IMR-90 (cell line): ENCODE results near the gene CRTAC1. TPM values are rescaled to one million over a fixed set of nuclear protein-coding genes. Genes with fewer than 3 reads are reported as not detected.

Source experiments
- ATAC-seq: fragments of 200-7000 bp; cut with Tn5 transposase; 2 replicates; pipeline ENCODE4 v1.9.1; 2020; ENCODE audit warnings: low read depth, mild to moderate bottlenecking, moderate library complexity
- BruUV-seq: library from RNA; stranded (reverse); fragments of 400-500 nt; replicated peaks from 2 replicates; lab custom pipeline; 2021; lab: Mats Ljungman, UMichigan
- CTCF ChIA-PET: fragments of 300-600 bp; formaldehyde crosslinking; extraction: SDS; loops from one replicate; lab custom pipeline; 2021; ENCODE audit warnings: antibody characterized with exemption; lab: Yijun Ruan, JAX
- POLR2A ChIA-PET: fragments of 300-600 bp; sonication (Branson Sonifier 250); formaldehyde crosslinking; loops from one replicate; lab custom pipeline; 2022; ENCODE audit warnings: antibody characterized with exemption; ENCODE audit not compliant: unreplicated experiment; lab: Charles Lee
- DNase-seq: peaks from one replicate; pipeline ENCODE4 v3.0.0; 2013
- H2AFZ ChIP-seq: replicated peaks from 2 replicates; pipeline ENCODE3; 2013; ENCODE audit warnings: low read length, mild to moderate bottlenecking; ENCODE audit not compliant: poor library complexity
- H2AK5ac ChIP-seq: 2 replicates; pipeline ENCODE4 v1.6.1; 2013; ENCODE audit warnings: low read depth, low read length, inconsistent platforms
- H2AK9ac ChIP-seq: replicated peaks from 2 replicates; pipeline ENCODE3; 2013; ENCODE audit warnings: mild to moderate bottlenecking, low read depth, low read length, moderate library complexity; ENCODE audit not compliant: poor library complexity
- H2BK120ac ChIP-seq: 2 replicates; pipeline ENCODE4 v1.6.1; 2013; ENCODE audit warnings: low read depth, low read length, inconsistent platforms
- H2BK15ac ChIP-seq: 3 replicates; pipeline ENCODE4 v1.6.1; 2013; ENCODE audit warnings: low read depth, low read length, inconsistent platforms
- H2BK20ac ChIP-seq: 2 replicates; pipeline ENCODE4 v1.6.1; 2013; ENCODE audit warnings: low read depth, mild to moderate bottlenecking, inconsistent platforms, low read length, moderate library complexity
- H2BK5ac ChIP-seq: 2 replicates; pipeline ENCODE4 v1.6.1; 2013; ENCODE audit warnings: mild to moderate bottlenecking, low read depth, low read length, inconsistent platforms; ENCODE audit not compliant: poor library complexity, severe bottlenecking
- H3K14ac ChIP-seq: replicated peaks from 2 replicates; pipeline ENCODE4 v1.6.1; 2013; ENCODE audit warnings: low read depth, low read length, inconsistent platforms
- H3K18ac ChIP-seq: 2 replicates; pipeline ENCODE4 v1.6.1; 2013; ENCODE audit warnings: low read depth, low read length, control low read depth
- H3K23ac ChIP-seq: 2 replicates; pipeline ENCODE4 v1.6.1; 2013; ENCODE audit warnings: low read depth, low read length, inconsistent platforms
- H3K27ac ChIP-seq: 2 replicates; pipeline ENCODE4 v1.5.1; 2013; ENCODE audit warnings: mild to moderate bottlenecking, control low read depth, low read length; ENCODE audit not compliant: insufficient read depth
- H3K27me3 ChIP-seq: 2 replicates; pipeline ENCODE4 v1.6.1; 2013; ENCODE audit warnings: low read length; ENCODE audit not compliant: control insufficient read depth, insufficient read depth
- H3K36me3 ChIP-seq: 2 replicates; pipeline ENCODE4 v1.6.1; 2013; ENCODE audit warnings: low read length, mixed read lengths; ENCODE audit not compliant: control insufficient read depth, insufficient read depth
- H3K4ac ChIP-seq: 2 replicates; pipeline ENCODE4 v1.6.1; 2013; ENCODE audit warnings: low read depth, low read length, inconsistent platforms
- H3K4me1 ChIP-seq: 2 replicates; pipeline ENCODE4 v1.6.1; 2013; ENCODE audit warnings: low read length, mixed read lengths; ENCODE audit not compliant: control insufficient read depth, insufficient read depth
- H3K4me2 ChIP-seq: 2 replicates; pipeline ENCODE4 v1.6.1; 2013; ENCODE audit warnings: low read depth, mild to moderate bottlenecking, control low read depth, low read length, moderate library complexity
- H3K4me3 ChIP-seq: 2 replicates; pipeline ENCODE4 v1.5.1; 2013; ENCODE audit warnings: low read depth, mild to moderate bottlenecking, control low read depth, low read length, moderate library complexity; ENCODE audit not compliant: insufficient read depth
- H3K56ac ChIP-seq: 2 replicates; pipeline ENCODE4 v1.6.1; 2013; ENCODE audit warnings: low read length, inconsistent platforms; ENCODE audit not compliant: insufficient read depth; ENCODE audit errors: extremely low read depth
- H3K79me1 ChIP-seq, 2 experiments: 2 replicates each; pipeline ENCODE4 v1.6.1; 2013; ENCODE audit warnings: low read length in 2 of 2, inconsistent platforms in 1 of 2, low read depth in 1 of 2
- H3K9ac ChIP-seq: 2 replicates; pipeline ENCODE4 v1.6.1; 2013; ENCODE audit warnings: low read depth, low read length, control low read depth
- H3K9me1 ChIP-seq: 2 replicates; pipeline ENCODE4 v1.6.1; 2013; ENCODE audit warnings: low read length, inconsistent platforms; ENCODE audit not compliant: insufficient read depth
- H3K9me3 ChIP-seq: 2 replicates; pipeline ENCODE4 v1.6.1; 2013; ENCODE audit warnings: low read length; ENCODE audit not compliant: control insufficient read depth, insufficient read depth
- H4K20me1 ChIP-seq: 2 replicates; pipeline ENCODE4 v1.6.1; 2013; ENCODE audit warnings: low read length, inconsistent platforms; ENCODE audit not compliant: insufficient read depth
- H4K5ac ChIP-seq: 2 replicates; pipeline ENCODE4 v1.6.1; 2013; ENCODE audit warnings: mild to moderate bottlenecking, low read depth, low read length, control low read depth
- H4K8ac ChIP-seq, 2 experiments: 2 replicates each; pipeline ENCODE4 v1.6.1; 2013; ENCODE audit warnings: low read depth in 2 of 2, low read length in 2 of 2, control low read depth in 1 of 2, inconsistent platforms in 1 of 2
- H4K91ac ChIP-seq: 2 replicates; pipeline ENCODE4 v1.6.1; 2013; ENCODE audit warnings: low read depth, low read length, inconsistent platforms; ENCODE audit not compliant: insufficient read depth
- BHLHE40 ChIP-seq: fragments of 150-350 bp; IDR thresholded peaks from 2 replicates; pipeline ENCODE4 v1.6.1; 2016; ENCODE audit warnings: mild to moderate bottlenecking, low read depth, low read length
- CEBPB ChIP-seq: IDR thresholded peaks from 2 replicates; pipeline ENCODE4 v1.6.1; 2012; ENCODE audit warnings: low read depth, low read length, improper control_type of control experiment
- CHD1 ChIP-seq: IDR thresholded peaks from 2 replicates; pipeline ENCODE4 v1.6.1; 2012; ENCODE audit warnings: low read depth, low read length, improper control_type of control experiment
- FOS ChIP-seq: fragments of 150-350 bp; IDR thresholded peaks from 2 replicates; pipeline ENCODE4 v1.6.1; 2016; ENCODE audit warnings: low read depth, low read length
- MAFK ChIP-seq: IDR thresholded peaks from 2 replicates; pipeline ENCODE4 v1.6.1; 2012; ENCODE audit warnings: low read depth, low read length, improper control_type of control experiment
- MAZ ChIP-seq: IDR thresholded peaks from 2 replicates; pipeline ENCODE4 v1.6.1; 2012; ENCODE audit warnings: low read depth, mild to moderate bottlenecking, low read length, improper control_type of control experiment, moderate library complexity, borderline replicate concordance
- MXI1 ChIP-seq: IDR thresholded peaks from 2 replicates; pipeline ENCODE4 v1.6.1; 2012; ENCODE audit warnings: low read depth, mild to moderate bottlenecking, low read length, moderate library complexity, borderline replicate concordance
- NFE2L2 ChIP-seq: fragments of 150-350 bp; IDR thresholded peaks from 2 replicates; pipeline ENCODE4 v1.6.1; 2016; ENCODE audit warnings: low read depth, mild to moderate bottlenecking, low read length
- POLR2A ChIP-seq: IDR thresholded peaks from 2 replicates; pipeline ENCODE4 v1.6.1; 2012; ENCODE audit warnings: mild to moderate bottlenecking, low read depth, low read length
- RAD21 ChIP-seq: IDR thresholded peaks from 2 replicates; pipeline ENCODE4 v1.6.1; 2012; ENCODE audit warnings: low read length, improper control_type of control experiment
- RCOR1 ChIP-seq: IDR thresholded peaks from 2 replicates; pipeline ENCODE4 v1.6.1; 2012; ENCODE audit warnings: mild to moderate bottlenecking, low read length, improper control_type of control experiment; ENCODE audit not compliant: insufficient replicate concordance
- RFX5 ChIP-seq: IDR thresholded peaks from 2 replicates; pipeline ENCODE4 v1.8.0; 2012; ENCODE audit warnings: low read depth, mild to moderate bottlenecking, low read length, moderate library complexity
- SMC3 ChIP-seq: fragments of 150-350 bp; IDR thresholded peaks from 2 replicates; pipeline ENCODE4 v1.6.1; 2016; ENCODE audit warnings: low read depth, mild to moderate bottlenecking, antibody characterized with exemption, low read length, moderate library complexity
- USF2 ChIP-seq: fragments of 150-350 bp; IDR thresholded peaks from 2 replicates; pipeline ENCODE4 v1.6.1; 2017; ENCODE audit warnings: mild to moderate bottlenecking, antibody characterized with exemption, low read length, low read depth
- WGBS, 2 experiments: methylation state at CpG; one replicate each; pipeline versions ENCODE4 v1.1.5 to v1.1.7; 2013; ENCODE audit warnings: missing lambda C conversion rate in 2 of 2; ENCODE audit not compliant: insufficient read length in 1 of 2; ENCODE audit errors: extremely low coverage in 2 of 2; 5-methylcytosine and 5-hydroxymethylcytosine counted together
- dilution Hi-C: fragments of 300-500 bp; cut with HindIII; formaldehyde crosslinking; loops from one replicate; pipeline ENCODE4 v1.14.3; 2018; ENCODE audit warnings: low sequenced_read_pairs; ENCODE audit not compliant: unreplicated experiment
- in situ Hi-C: fragments of 300-500 bp; cut with MboI; formaldehyde crosslinking; loops from 3 replicates; pipeline ENCODE4 v1.14.3; 2019; ENCODE audit warnings: low sequenced_read_pairs, inconsistent platforms, mixed read lengths
- intact Hi-C: fragments of 100-400 bp; cut with micrococcal nuclease; formaldehyde crosslinking; loops from 2 replicates; pipeline ENCODE4 v1.10.0; 2022
- polyA plus RNA-seq, 3 experiments: library from polyadenylated mRNA; depleted of rRNA; stranded (reverse); fragments of >200 nt; gene quantifications; 2 replicates each; pipeline ENCODE4 v1.2.3, GENCODE V29; 2012; ENCODE audit warnings: low replicate concordance in 1 of 3
- total RNA-seq: library from RNA; depleted of rRNA; stranded (reverse); fragments of >200 nt; gene quantifications from 2 replicates; pipeline ENCODE4 v1.2.3, GENCODE V29; 2012
- TF ChIP-seq, protein P1 (sequence below): conservative IDR thresholded peaks from 2 replicates; pipeline ENCODE4 v1.5.1; 2012; ENCODE audit warnings: mild to moderate bottlenecking, low read depth, low read length, improper control_type of control experiment
- TF ChIP-seq, protein P2 (sequence below): fragments of 150-350 bp; IDR thresholded peaks from 2 replicates; pipeline ENCODE4 v1.6.1; 2016; ENCODE audit warnings: low read depth, mild to moderate bottlenecking, low read length, moderate library complexity, borderline replicate concordance

Gene CRTAC1
- total and polyA plus RNA-seq, 2 of the 4 experiments (the other 2 are of a cell fraction): not detected

GRCh38 chr10:97865488-97865887 lies 164.9 kb downstream of the CRTAC1 start:
- Histone ChIP-seq H3K23ac (no peak overlapping the region), H2BK15ac (no peak overlapping the region), H3K4me2 (no peak overlapping the region), H4K20me1 (no peaks in the 10 kb centered on the region), H3K14ac (no peak overlapping the region), H3K18ac (no peak overlapping the region), H2BK120ac (no peak overlapping the region), H2AFZ (no peak overlapping the region), H2BK5ac (no peak overlapping the region), H3K79me1 (no peaks in the 10 kb centered on the region), H3K9me3 (no peaks in the 10 kb centered on the region), H2AK5ac (no peak overlapping the region), H4K91ac (no peak overlapping the region), H3K27ac (no peak overlapping the region), H3K36me3 (no peaks in the 10 kb centered on the region), H3K4ac (no peak overlapping the region), H3K9ac (no peak overlapping the region), H4K5ac (no peak overlapping the region), H2BK20ac (no peak overlapping the region), H4K8ac (no peak overlapping the region), H3K9me1 (no peaks in the 10 kb centered on the region), H3K4me1 (no peaks in the 10 kb centered on the region), H3K56ac (no peak overlapping the region), H3K27me3 (peaks cover 40% of the 10 kb centered on the region), H2AK9ac (no peak overlapping the region), H3K4me3 (no peak overlapping the region)
- intact Hi-C loops: no loop called here
- DNase-seq: no peak
- ATAC-seq: no peak
- ChIA-PET POLR2A (no interaction called here), CTCF (no interaction called here)
- dilution Hi-C loops: no loop called here
- BruUV-seq: no TSS peak
- in situ Hi-C loops: no loop called here
- TF ChIP-seq MAFK: no peak
- TF ChIP-seq BHLHE40: no peak
- no peak for TF ChIP-seq SMC3
- TF ChIP-seq MXI1: no peak
- no peak for TF ChIP-seq RCOR1
- no peak for TF ChIP-seq FOS
- TF ChIP-seq USF2: no peak
- TF ChIP-seq POLR2A: no peak
- no peak for TF ChIP-seq CEBPB
- TF ChIP-seq MAZ: no peak
- no peak for TF ChIP-seq RAD21
- TF ChIP-seq, protein P1, sequence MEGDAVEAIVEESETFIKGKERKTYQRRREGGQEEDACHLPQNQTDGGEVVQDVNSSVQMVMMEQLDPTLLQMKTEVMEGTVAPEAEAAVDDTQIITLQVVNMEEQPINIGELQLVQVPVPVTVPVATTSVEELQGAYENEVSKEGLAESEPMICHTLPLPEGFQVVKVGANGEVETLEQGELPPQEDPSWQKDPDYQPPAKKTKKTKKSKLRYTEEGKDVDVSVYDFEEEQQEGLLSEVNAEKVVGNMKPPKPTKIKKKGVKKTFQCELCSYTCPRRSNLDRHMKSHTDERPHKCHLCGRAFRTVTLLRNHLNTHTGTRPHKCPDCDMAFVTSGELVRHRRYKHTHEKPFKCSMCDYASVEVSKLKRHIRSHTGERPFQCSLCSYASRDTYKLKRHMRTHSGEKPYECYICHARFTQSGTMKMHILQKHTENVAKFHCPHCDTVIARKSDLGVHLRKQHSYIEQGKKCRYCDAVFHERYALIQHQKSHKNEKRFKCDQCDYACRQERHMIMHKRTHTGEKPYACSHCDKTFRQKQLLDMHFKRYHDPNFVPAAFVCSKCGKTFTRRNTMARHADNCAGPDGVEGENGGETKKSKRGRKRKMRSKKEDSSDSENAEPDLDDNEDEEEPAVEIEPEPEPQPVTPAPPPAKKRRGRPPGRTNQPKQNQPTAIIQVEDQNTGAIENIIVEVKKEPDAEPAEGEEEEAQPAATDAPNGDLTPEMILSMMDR: no peak
- TF ChIP-seq, protein P2, sequence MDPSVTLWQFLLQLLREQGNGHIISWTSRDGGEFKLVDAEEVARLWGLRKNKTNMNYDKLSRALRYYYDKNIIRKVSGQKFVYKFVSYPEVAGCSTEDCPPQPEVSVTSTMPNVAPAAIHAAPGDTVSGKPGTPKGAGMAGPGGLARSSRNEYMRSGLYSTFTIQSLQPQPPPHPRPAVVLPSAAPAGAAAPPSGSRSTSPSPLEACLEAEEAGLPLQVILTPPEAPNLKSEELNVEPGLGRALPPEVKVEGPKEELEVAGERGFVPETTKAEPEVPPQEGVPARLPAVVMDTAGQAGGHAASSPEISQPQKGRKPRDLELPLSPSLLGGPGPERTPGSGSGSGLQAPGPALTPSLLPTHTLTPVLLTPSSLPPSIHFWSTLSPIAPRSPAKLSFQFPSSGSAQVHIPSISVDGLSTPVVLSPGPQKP: no peak
- no peak for TF ChIP-seq RFX5
- no peak for TF ChIP-seq CHD1
- no peak for TF ChIP-seq NFE2L2
- 60% methylated on average over 1 of the region's 18 CpGs; no CpG with 5 or more reads in 1 of the 2 experiments for WGBS, 2 experiments
